IgD-negative memory B cell (primary cell): Measurements from ENCODE around the gene PRXL2B. TPM values are rescaled to one million over a fixed set of nuclear protein-coding genes. Genes with fewer than 3 reads are reported as not detected.
"Not testable (repeated sequence)": the region's sequence is repeated elsewhere in the genome, so short reads cannot be mapped to it uniquely, and the experiment has no call there.

Experiments
- H3K27ac Mint-ChIP-seq, 3 donors: one replicate each; pipeline ENCODE4 v1.8.0; 2020 to 2022; ENCODE audit warnings: mild to moderate bottlenecking in 3 of 3, mixed read lengths in 3 of 3, moderate library complexity in 1 of 3
- H3K27me3 Mint-ChIP-seq: one replicate; pipeline ENCODE4 v1.8.0; 2021; ENCODE audit warnings: mixed read lengths
- H3K36me3 Mint-ChIP-seq: one replicate; pipeline ENCODE4 v1.8.0; 2020; ENCODE audit warnings: mild to moderate bottlenecking, mixed read lengths
- H3K4me1 Mint-ChIP-seq, 3 donors: one replicate each; pipeline ENCODE4 v1.8.0; 2020 to 2022; ENCODE audit warnings: mixed read lengths in 3 of 3, mild to moderate bottlenecking in 1 of 3
- H3K4me3 Mint-ChIP-seq, 4 donors: one replicate each; pipeline ENCODE4 v1.8.0; 2020 to 2022; ENCODE audit warnings: mild to moderate bottlenecking in 4 of 4, mixed read lengths in 4 of 4, moderate library complexity in 3 of 4
- H3K9me3 Mint-ChIP-seq, 3 donors: one replicate each; pipeline ENCODE4 v1.8.0; 2020 to 2021; ENCODE audit warnings: mixed read lengths in 3 of 3, mild to moderate bottlenecking in 1 of 3
- polyA plus RNA-seq: library from polyadenylated mRNA; unstranded; fragments of 300-500 nt; fragmentation: Illumina TruSeq; gene quantifications from one replicate; pipeline ENCODE4 v1.2.3, GENCODE V29; 2021

PRXL2B gene
- polyA plus RNA-seq, 1 donor from 2014 or later: 20.3 TPM

- Mint-ChIP-seq H3K9me3 (peaks cover 3 to 25% (median 17%) of the 10 kb centered on the region in 3 donors), H3K4me3 (no peak overlapping the region), H3K27ac (no peak overlapping the region), H3K4me1 (peaks cover 0 to 5% (median 0%) of the 10 kb centered on the region in 3 donors), H3K36me3 (no peaks in the 10 kb centered on the region), H3K27me3 (peaks cover 5% of the 10 kb centered on the region)
Measured at GRCh38 chr1:2611621-2612437, 25.3 kb downstream of the PRXL2B start.

GRCh38 chr1:2612591-2613365 lies 26.2 kb downstream of the PRXL2B start:
- H3K27me3 Mint-ChIP-seq: peaks cover 5% of the 10 kb centered on the region
- no peak overlapping the region for H3K27ac Mint-ChIP-seq
- H3K9me3 Mint-ChIP-seq: peaks cover 3 to 27% (median 17%) of the 10 kb centered on the region in 3 donors
- peaks cover 2% of the 10 kb centered on the region for H3K36me3 Mint-ChIP-seq
- peaks cover 0 to 5% (median 0%) of the 10 kb centered on the region in 3 donors for H3K4me1 Mint-ChIP-seq
- H3K4me3 Mint-ChIP-seq: peak overlapping the region in 1 of 4 donors; percentile 49

GRCh38 chr1:2614145-2614544 lies 27.6 kb downstream of the PRXL2B start:
- no peak overlapping the region for H3K27ac Mint-ChIP-seq
- H3K27me3 Mint-ChIP-seq: peaks cover 7% of the 10 kb centered on the region
- H3K4me1 Mint-ChIP-seq: peaks cover 0 to 5% (median 0%) of the 10 kb centered on the region in 3 donors
- H3K9me3 Mint-ChIP-seq: peaks cover 3 to 27% (median 17%) of the 10 kb centered on the region in 3 donors
- no peak overlapping the region for H3K4me3 Mint-ChIP-seq
- peaks cover 2% of the 10 kb centered on the region for H3K36me3 Mint-ChIP-seq

GRCh38 chr1:2617971-2618470 lies 31.4 kb downstream of the PRXL2B start:
- Mint-ChIP-seq H3K27me3 (peaks cover 16% of the 10 kb centered on the region), H3K4me3 (no peak overlapping the region), H3K4me1 (peaks cover 0 to 2% (median 0%) of the 10 kb centered on the region in 3 donors), H3K36me3 (peaks cover 4% of the 10 kb centered on the region), H3K9me3 (peaks cover 5 to 30% (median 21%) of the 10 kb centered on the region in 3 donors), H3K27ac (no peak overlapping the region)

GRCh38 chr1:2623571-2624337 lies 37.2 kb downstream of the PRXL2B start:
- peaks cover 0 to 4% (median 3%) of the 10 kb centered on the region in 3 donors for H3K4me1 Mint-ChIP-seq
- H3K27ac Mint-ChIP-seq: no peak overlapping the region
- peaks cover 34% of the 10 kb centered on the region for H3K27me3 Mint-ChIP-seq
- peaks cover 2% of the 10 kb centered on the region for H3K36me3 Mint-ChIP-seq
- peaks cover 2 to 6% (median 4%) of the 10 kb centered on the region in 3 donors for H3K9me3 Mint-ChIP-seq
- no peak overlapping the region for H3K4me3 Mint-ChIP-seq

GRCh38 chr1:2624735-2625300 lies 38.2 kb downstream of the PRXL2B start:
- Mint-ChIP-seq H3K27me3 (peaks cover 33% of the 10 kb centered on the region), H3K36me3 (no peaks in the 10 kb centered on the region), H3K4me1 (peaks cover 0 to 4% (median 4%) of the 10 kb centered on the region in 3 donors), H3K4me3 (no peak overlapping the region), H3K27ac (no peak overlapping the region), H3K9me3 (peaks cover 2 to 4% (median 2%) of the 10 kb centered on the region in 3 donors)

- peaks cover 31% of the 10 kb centered on the region for H3K27me3 Mint-ChIP-seq
- peaks cover 0 to 2% (median 1%) of the 10 kb centered on the region in 3 donors for H3K9me3 Mint-ChIP-seq
- H3K4me3 Mint-ChIP-seq: no peak overlapping the region
- H3K27ac Mint-ChIP-seq: no peak overlapping the region
- H3K4me1 Mint-ChIP-seq: peaks cover 0 to 4% (median 4%) of the 10 kb centered on the region in 3 donors
- H3K36me3 Mint-ChIP-seq: no peaks in the 10 kb centered on the region
Measured at GRCh38 chr1:2625311-2625710, 38.7 kb downstream of the PRXL2B start.

GRCh38 chr1:2625748-2626147 lies 39.2 kb downstream of the PRXL2B start:
- H3K4me3 Mint-ChIP-seq, H3K27ac Mint-ChIP-seq, H3K4me1 Mint-ChIP-seq, H3K9me3 Mint-ChIP-seq, H3K36me3 Mint-ChIP-seq: not testable (repeated sequence)
- H3K27me3 Mint-ChIP-seq: peaks cover 31% of the 10 kb centered on the region

- Mint-ChIP-seq H3K4me3 (no peak overlapping the region), H3K27me3 (peaks cover 23% of the 10 kb centered on the region), H3K36me3 (no peaks in the 10 kb centered on the region), H3K9me3 (peaks cover 0 to 7% (median 0%) of the 10 kb centered on the region in 3 donors), H3K4me1 (peaks cover 0 to 4% (median 4%) of the 10 kb centered on the region in 3 donors), H3K27ac (no peak overlapping the region)
Measured at GRCh38 chr1:2627746-2628145, 41.2 kb downstream of the PRXL2B start.

GRCh38 chr1:2628191-2628932 lies 41.8 kb downstream of the PRXL2B start:
- H3K4me3 Mint-ChIP-seq: no peak overlapping the region
- no peak overlapping the region for H3K27ac Mint-ChIP-seq
- H3K27me3 Mint-ChIP-seq: peaks cover 22% of the 10 kb centered on the region

GRCh38 chr1:2628933-2629626 lies 42.5 kb downstream of the PRXL2B start:
- Mint-ChIP-seq H3K27me3 (peaks cover 21% of the 10 kb centered on the region), H3K36me3 (no peaks in the 10 kb centered on the region), H3K4me3 (no peak overlapping the region), H3K4me1 (peaks cover 0 to 6% (median 4%) of the 10 kb centered on the region in 3 donors), H3K27ac (no peak overlapping the region), H3K9me3 (peaks cover 0 to 7% (median 0%) of the 10 kb centered on the region in 3 donors)

More at GRCh38 chr1:2628191-2628932, 41.8 kb downstream of the PRXL2B start:
- peaks cover 0 to 6% (median 4%) of the 10 kb centered on the region in 3 donors for H3K4me1 Mint-ChIP-seq
- no peaks in the 10 kb centered on the region for H3K36me3 Mint-ChIP-seq
- peaks cover 0 to 7% (median 0%) of the 10 kb centered on the region in 3 donors for H3K9me3 Mint-ChIP-seq

- peaks cover 0 to 7% (median 0%) of the 10 kb centered on the region in 3 donors for H3K9me3 Mint-ChIP-seq
- H3K27me3 Mint-ChIP-seq: peaks cover 16% of the 10 kb centered on the region
- H3K4me3 Mint-ChIP-seq: no peak overlapping the region
- no peaks in the 10 kb centered on the region for H3K36me3 Mint-ChIP-seq
- no peak overlapping the region for H3K27ac Mint-ChIP-seq
- peaks cover 0 to 6% (median 4%) of the 10 kb centered on the region in 3 donors for H3K4me1 Mint-ChIP-seq
Measured at GRCh38 chr1:2629627-2630497, 43.3 kb downstream of the PRXL2B start.
